Omental fat pad (tissue), 4 donors: ENCODE data around the gene SHANK3. TPM values are rescaled to one million over a fixed set of nuclear protein-coding genes. Genes with fewer than 3 reads are reported as not detected.
"Not testable (repeated sequence)": the region's sequence is repeated elsewhere in the genome, so short reads cannot be mapped to it uniquely, and the experiment has no call there.

Source experiments
- ATAC-seq: fragments of 150-250 bp; one replicate; pipeline ENCODE4 v1.9.1; 2016; ENCODE audit warnings: mild to moderate bottlenecking, moderate library complexity; ENCODE audit not compliant: low FRiP score
- DNase-seq: peaks from one replicate; pipeline ENCODE4 v3.0.0-alpha.2; 2019; ENCODE audit warnings: low spot score
- CTCF ChIP-seq, 3 donors: fragments of 450-650 bp; IDR thresholded peaks; one replicate each; pipeline ENCODE4 v1.5.1; 2016 to 2017; ENCODE audit warnings: antibody characterized with exemption in 3 of 3, mild to moderate bottlenecking in 3 of 3, moderate library complexity in 2 of 3
- total RNA-seq, 4 donors: library from RNA; depleted of rRNA; stranded (reverse); fragments of >200 nt; gene quantifications; one replicate each; pipeline ENCODE4 v1.1.0, GENCODE V29; 2016

SHANK3 gene
- total RNA-seq, 4 donors from 2014 or later = 3.3 to 61.3 (median 19.4) TPM

GRCh38 chr22:50640857-50641647, 31.6 kb upstream of the SHANK3 start:
- ATAC-seq (no peak), DNase-seq (no peak)
- no peak for TF ChIP-seq CTCF (IDR thresholded peaks at IDR 0.05)

DNA sequence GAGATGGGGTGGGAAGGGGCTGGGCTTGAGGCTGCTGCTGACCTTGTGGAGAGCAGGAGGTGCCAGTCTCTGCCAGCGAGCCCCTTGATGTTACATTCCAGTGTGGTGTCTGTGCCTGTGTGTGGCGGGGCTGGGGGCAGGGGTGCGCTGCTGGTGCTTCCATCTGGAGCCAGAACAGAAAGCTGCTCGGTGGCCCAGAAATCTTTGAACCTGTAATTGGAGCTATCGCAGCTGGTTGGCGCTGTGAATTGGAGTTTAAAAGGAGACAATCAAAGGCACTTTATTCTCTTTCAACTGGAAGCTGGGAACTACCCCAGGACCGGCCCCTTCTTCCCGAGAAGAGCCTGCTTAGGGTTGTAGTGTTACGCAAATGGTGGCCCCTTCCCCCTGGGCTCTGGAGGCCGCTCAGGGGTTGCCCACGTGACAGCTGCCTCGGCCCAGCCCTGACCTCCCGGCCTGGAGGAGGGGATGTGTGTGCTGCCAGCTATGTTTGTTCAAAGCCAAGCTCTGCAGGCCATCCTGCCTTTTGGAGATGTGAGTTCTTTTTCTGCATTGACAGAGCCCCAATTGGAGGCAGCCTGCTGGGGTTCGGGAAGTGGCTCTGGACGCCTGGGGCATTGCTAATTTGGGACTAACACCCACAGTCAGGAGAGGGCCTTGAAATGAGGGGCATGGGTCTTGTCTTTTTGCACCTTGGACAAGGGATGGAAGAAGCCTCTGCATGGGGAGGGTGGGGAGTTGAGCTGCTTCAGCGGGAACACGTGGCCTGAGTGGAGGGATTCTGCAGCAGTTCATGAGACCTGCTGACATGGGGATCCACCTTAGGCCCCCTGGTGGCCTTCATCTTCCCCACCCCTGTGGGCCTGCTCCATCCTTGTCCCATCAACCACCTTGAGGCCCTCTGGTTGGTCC, 30.7 kb upstream of the SHANK3 start:
- DNase-seq = no peak

DNA sequence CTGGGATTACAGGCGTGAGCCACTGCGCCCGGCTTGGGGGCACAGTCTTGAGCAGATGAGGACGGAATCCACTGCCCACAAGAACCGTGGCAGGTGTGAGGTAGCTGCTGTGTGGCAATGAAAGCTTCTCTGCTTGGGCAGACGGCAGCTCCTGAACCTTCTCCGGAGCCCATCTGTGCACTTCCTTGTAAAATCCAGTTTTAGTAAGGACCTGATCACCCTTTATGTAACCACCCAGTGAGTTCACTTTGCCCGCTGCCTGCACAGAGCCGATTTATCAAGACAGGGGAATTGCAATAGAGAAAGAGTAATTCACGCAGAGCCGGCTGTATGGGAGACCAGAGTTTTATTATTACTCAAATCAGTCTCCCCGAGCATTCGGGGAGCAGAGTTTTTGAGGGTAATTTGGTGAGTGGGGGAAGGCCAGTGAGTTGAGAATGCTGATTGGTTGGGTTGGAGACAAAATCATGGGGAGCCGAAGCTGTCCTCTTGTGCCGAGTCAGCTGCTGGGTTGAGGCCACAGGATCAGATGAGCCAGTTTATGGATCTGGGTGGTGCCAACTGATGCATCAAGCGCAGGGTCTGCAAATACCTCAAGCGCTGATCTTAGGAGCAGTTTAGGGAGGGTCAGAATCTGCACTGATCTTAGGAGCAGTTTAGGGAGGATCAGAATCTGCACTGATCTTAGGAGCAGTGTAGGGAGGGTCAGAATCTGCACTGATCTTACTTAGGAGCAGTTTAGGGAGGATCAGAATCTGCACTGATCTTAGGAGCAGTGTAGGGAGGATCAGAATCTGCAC, 29.4 kb upstream of the SHANK3 start:
- DNase-seq, ATAC-seq: not testable (repeated sequence)

More for the DNA sequence above, 30.7 kb upstream of the SHANK3 start:
- peak; percentile 41 for ATAC-seq
- TF ChIP-seq CTCF (IDR thresholded peaks at IDR 0.05) = no peak

- not testable (repeated sequence) for DNase-seq, ATAC-seq
These were observed 28.9 kb upstream of the SHANK3 start for GRCh38 chr22:50643821-50644101.

DNA sequence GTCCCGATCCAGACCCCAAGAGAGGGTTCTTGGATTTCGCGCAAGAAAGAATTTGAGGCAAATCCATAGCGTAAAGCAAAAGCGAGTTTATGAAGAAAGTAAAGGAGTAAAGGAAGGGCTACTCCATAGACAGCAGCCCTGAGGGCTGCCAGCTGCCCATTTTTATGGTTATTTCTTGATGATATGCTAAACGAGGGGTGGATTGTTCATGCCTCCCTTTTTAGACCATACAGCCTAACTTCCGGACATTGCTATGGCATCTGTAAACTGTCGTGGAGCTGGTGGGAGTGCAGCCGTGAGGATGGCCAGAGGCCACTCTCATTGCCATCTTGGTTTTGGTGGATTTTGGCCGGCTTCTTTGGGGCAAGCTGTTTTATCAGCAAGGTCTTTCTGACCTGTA, 19.4 kb upstream of the SHANK3 start:
- no peak for TF ChIP-seq CTCF (IDR thresholded peaks at IDR 0.05)
- ATAC-seq = no peak
- no peak for DNase-seq

- not testable (repeated sequence) for DNase-seq
These were observed 18.0 kb upstream of the SHANK3 start for GRCh38 chr22:50654664-50655063.

DNA sequence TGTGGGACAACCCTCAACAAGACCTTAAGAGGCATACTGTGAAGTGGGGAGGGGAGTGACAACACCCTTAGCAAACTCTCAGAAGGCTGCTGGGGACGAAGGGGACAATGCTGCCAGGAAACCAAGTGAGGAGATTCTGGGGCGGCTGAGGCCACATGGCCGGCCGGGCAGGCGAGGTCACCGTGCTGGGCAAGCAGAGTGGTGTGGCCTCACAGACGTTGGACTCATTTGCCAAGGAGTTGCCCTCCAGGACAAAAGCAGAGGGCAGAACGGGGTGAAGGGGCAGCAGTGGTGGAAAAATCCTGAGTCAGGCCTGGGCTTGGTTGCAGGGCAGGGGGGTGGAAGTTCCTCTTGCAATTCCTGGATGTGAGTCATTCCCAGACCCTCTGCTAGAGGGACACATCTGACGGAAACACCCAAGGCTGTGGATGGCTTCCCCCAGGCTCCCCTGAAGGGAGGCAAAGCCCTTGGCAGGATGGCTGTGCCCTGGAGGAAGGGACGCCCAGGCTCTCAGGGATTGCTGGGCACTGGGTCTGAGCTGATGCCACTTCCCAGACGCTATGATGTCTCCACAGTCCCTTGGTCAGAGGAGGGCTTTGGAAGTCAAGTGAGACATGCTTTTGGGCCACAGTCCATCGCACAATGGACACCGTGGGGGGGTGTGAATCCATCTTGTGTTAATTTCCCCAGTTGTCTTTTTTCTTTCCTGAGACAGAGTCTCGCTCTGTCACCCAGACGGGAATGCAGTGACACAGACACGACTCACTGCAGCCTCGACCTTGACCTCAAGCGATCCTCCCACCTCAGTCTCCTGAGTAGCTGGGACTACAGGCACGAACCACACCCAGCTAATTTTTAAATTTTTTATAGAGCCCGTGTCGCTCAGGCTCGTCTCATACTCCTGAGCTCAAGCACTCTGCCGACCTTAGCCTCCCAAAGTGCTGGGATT, 16.2 kb upstream of the SHANK3 start:
- ATAC-seq (peak; percentile 73), DNase-seq (no peak)

More at GRCh38 chr22:50654664-50655063, 18.0 kb upstream of the SHANK3 start:
- ATAC-seq = not testable (repeated sequence)

More for the DNA sequence above, 16.2 kb upstream of the SHANK3 start:
- no peak for TF ChIP-seq CTCF (IDR thresholded peaks at IDR 0.05)
